Stimulated activated CD8-positive, alpha-beta memory T cell treated with anti-CD3 and anti-CD28 coated beads, Interleukin-12 subunit alpha, Interleukin-12 subunit beta, amount 100 ng/mL, for 4 hours (primary cell): Measurements from ENCODE around the gene PLS1.
"Not testable (repeated sequence)": the region's sequence is repeated elsewhere in the genome, so short reads cannot be mapped to it uniquely, and the experiment has no call there.

Source experiments
- DNase-seq: peaks from one replicate; pipeline ENCODE4 v3.0.0-alpha.2; 2020; ENCODE audit warnings: low read depth

PLS1 gene

DNA sequence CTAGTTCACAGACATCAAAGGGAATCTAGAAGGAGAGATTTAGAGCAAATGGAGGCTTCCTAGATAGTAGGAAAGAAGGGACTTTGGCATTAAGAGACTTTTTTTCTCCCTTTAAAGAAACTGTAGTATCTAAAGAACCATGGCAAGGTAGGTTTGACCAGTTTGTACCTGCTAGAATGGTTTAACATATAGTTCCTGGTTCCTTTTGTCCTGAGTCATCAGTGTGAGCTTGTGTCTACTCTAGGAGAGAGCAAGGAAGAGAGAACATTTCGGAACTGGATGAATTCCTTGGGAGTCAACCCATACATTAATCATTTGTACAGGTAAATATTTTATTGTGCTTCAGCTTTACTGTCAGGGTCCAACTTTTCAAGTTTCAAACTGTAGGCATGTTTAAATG, 98.0 kb downstream of the PLS1 start:
- no peak for DNase-seq

DNA sequence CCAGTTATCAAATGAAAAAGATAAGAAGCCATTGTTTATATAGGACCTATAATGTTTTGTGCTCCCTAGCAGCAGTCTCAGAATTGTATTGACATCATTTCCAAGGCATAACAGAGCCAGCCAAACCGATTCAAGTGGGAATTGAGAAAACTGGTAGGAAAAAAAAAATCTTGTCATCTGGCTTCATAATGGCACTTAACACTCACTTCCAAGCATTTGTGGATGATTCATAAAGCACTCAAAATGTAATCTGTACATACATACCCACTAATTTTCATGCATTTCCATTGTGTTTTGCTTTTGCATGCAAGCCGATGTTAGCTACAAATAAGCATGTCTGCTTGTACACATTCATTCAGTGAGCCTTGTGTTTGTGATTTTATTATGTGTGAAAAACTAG, 109.0 kb downstream of the PLS1 start:
- DNase-seq, result no peak

DNA sequence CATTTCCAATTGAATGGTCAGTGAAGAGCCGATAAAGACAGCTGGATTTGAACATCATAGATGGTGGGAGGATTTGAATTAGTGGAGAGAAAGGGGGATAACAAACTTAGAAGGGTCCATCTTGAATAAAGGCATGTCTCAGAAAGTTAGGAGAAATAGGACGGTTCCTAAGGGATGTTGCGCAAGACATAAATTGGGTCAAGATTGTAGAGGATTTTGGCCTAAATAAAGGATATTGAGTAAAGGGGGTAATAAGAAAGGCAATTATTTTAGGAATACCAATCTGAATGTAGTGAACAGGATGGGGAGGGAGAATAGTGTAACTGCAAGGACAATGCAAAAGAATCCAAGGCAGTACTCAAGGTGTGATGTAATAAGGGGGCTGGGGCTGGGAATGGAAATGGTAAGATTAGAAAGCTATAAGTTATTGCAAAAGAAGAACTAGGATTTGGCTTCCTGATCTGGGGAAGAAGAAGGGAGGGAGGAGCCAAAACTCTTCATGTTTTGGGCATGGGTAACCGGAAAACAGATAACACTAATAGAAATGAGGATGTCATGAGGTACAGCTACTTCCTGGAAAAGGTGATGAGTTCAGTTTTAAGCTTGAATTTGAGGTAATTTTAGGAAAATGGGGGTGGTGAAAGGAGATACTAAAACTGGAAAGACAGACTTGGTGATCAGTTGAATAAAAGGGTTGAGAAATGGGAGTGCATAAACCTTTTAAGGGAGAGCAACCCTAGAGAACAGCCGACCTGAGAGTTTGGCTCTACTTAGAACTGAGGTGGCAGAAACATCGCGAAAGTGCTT, 110.3 kb downstream of the PLS1 start:
- DNase-seq, result no peak

DNA sequence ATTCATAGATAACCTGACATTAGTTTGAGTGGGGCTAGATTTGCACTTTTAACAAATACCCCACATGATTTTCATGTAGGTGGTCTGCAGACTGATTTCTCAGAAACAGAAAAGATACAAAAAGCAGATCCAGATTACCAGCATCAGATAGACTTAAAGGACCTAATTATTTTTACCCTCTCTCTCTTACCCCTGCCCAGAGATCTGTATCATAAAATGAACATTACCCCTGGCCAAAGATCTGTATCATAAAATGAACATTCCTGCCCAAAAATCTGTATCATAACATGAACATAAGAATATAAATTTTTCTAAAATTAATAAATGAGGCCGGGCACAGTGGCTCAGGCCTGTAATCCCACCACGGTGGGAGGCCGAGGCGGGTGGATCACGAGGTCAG, 113.0 kb downstream of the PLS1 start:
- no peak for DNase-seq

- not testable (repeated sequence) for DNase-seq
Observed at GRCh38 chr3:142714882-142715281, 118.7 kb downstream of the PLS1 start.

DNA sequence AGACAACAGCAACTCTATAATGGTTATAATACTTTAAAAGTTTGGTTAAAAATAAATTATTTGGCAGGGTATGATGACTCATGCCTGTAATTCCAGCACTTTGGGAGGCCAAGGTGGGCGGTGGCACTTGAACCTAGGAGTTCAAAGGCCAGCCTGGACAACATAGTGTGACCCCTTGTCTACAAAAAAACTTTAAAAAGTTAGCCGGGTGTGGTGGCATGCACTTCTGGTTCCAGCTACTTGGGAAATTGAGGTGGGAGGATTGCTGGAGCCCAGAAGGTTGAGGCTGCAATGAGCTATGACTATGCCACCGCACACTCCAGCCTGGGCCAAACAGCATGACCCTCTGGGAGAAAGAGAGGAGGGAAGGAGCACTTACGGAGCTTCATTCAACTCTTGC, 119.9 kb downstream of the PLS1 start:
- DNase-seq, result no peak

DNA sequence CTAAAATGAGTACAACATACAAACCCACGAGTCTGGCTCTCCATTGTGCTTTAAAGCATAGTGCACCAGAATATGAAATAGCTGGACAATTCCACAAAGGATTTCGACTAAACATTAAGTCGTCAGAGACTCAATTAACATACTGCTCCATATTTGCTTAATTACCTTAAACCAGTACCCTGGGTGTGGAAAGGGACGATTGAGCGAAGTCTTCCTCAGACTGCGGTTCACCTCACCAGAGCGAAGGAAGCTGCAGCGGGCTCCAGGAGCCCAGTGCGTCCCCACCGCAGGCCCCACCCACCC, 127.4 kb downstream of the PLS1 start:
- DNase-seq, result no peak

DNA sequence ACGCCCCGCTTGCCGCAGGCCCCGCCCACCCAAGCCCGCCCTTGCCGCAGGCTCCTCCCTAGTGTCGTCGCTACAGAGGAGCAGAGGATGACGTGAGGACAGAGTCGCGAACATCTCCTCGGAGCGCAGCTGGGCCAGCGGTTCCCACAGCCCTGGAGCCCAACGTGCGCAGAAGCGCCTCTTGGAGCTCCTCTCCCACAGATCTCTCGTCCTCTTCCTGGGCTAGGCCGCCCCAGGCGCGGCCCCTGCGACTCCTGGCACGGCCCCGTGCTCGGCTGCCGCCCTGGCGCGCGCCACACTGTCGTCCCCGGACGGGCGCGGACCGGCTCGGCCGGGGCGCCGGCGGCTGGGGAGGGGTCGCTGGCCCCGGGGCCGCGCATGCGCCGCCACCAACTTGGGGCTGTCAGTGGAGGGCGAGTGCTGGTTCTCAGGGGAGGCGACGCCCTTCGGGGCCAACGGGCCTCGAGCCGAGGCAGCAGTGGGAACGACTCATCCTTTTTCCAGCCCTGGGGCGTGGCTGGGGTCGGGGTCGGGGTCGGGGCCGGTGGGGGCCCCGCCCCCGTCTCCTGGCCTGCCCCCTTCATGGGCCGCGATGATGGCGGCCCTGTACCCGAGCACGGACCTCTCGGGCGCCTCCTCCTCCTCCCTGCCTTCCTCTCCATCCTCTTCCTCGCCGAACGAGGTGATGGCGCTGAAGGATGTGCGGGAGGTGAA, 127.9 kb downstream of the PLS1 start, which contains the start of gene TRPC1:
Gene TRPC1 (plus strand): TSS at position 67 of the 714 bp plus-strand sequence. CDS start 526 bp downstream, at position 593.
- DNase-seq, result peak; percentile 58

GRCh38 chr3:142724682-142725356, 128.6 kb downstream of the PLS1 start:
- peak; percentile 3 for DNase-seq

- DNase-seq, result no peak
Observed at GRCh38 chr3:142725357-142725739, 129.2 kb downstream of the PLS1 start.

DNA sequence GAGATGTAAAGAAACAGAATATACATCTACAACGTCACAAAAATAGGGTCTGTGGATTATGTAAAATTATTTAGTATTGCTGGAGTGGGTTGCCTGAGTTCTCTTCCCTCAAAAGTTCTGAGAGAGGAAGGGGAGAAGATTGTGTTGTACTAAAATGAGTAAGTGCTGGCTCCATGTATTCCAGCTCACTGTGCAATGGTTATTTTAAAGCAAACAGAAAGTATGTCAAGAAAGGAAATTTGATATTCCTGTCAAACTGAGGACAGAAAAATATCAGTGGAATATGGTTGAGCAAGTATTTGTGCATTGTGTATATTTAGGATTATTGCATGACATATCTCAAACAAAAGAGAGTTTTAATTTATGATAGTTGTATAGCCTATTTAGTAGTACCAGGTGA, 129.8 kb downstream of the PLS1 start:
- no peak for DNase-seq

GRCh38 chr3:142732066-142732465, 135.9 kb downstream of the PLS1 start:
- no peak for DNase-seq

DNA sequence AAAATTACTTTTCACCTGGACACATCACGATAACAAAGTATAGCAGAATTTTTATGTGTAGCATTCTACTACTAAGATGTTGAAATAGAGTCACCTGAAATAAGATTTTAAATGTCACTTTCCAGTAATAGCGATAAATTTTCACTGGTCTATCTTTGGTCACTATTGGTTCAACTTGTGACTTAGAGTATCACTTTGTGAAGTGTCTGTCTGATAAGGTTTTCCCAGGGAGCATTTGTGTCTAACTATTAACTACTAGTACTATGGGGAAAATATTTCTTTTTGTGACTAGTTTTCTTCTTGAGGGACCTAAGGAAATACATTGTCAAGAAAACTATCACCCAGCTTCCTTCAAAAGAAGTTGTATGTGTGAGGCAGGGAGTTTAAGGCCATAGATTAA, 138.6 kb downstream of the PLS1 start:
- no peak for DNase-seq

GRCh38 chr3:142735462-142735861, 139.3 kb downstream of the PLS1 start:
- no peak for DNase-seq

DNA sequence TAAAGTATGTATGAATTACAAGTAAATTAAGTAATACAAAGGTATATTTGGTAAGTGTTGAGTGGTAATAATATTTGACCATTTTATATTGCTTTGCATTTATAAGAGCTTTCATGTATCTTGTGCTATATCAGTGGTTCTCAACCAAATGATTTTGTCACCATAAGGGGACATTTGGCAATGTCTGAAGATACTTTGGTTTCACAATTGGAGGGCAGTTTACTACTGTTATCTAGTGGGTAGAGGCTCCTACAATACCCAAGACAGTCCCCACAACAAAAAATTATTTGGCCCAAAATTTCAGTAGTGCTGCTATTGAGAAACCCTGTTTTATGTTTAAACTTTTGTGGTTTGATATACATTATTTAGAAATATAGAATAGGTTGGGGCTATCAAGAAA, 142.2 kb downstream of the PLS1 start:
- no peak for DNase-seq

GRCh38 chr3:142746646-142747045, 150.5 kb downstream of the PLS1 start:
- DNase-seq, result no peak

- DNase-seq, result not testable (repeated sequence)
Observed at GRCh38 chr3:142750531-142750930, 154.3 kb downstream of the PLS1 start.

DNA sequence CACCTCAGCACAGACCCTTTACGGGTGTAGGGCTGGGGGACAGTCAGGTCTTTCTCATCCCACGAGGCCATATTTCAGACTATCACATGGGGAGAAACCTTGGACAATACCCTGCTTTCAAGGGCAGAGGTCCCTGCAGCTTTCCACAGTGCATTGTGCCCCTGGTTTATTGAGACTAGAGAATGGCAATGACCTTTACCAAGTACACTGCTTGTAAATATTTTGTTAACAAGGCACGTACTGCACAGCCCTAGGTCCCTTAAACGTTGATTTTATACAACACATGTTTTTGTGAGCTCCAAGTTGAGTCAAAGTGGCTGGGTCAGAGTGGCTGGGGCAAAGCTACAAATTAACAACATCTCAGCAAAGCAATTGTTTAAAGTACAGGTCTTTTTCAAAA, 156.4 kb downstream of the PLS1 start:
- not testable (repeated sequence) for DNase-seq

- DNase-seq, result no peak
Observed at GRCh38 chr3:142754494-142754893, 158.3 kb downstream of the PLS1 start.
